ENCODE measurements around the gene B3GLCT. TPM values are rescaled to one million over a fixed set of nuclear protein-coding genes. Genes with fewer than 3 reads are reported as not detected.
A peak's percentile ranks its signal among the peaks of the same experiment; 100 is the strongest.
"Not testable (repeated sequence)": the region's sequence is repeated elsewhere in the genome, so short reads cannot be mapped to it uniquely, and the experiment has no call there.

B3GLCT gene
- total RNA-seq: 8.5 and 9.9 TPM in 2 replicates

DNA sequence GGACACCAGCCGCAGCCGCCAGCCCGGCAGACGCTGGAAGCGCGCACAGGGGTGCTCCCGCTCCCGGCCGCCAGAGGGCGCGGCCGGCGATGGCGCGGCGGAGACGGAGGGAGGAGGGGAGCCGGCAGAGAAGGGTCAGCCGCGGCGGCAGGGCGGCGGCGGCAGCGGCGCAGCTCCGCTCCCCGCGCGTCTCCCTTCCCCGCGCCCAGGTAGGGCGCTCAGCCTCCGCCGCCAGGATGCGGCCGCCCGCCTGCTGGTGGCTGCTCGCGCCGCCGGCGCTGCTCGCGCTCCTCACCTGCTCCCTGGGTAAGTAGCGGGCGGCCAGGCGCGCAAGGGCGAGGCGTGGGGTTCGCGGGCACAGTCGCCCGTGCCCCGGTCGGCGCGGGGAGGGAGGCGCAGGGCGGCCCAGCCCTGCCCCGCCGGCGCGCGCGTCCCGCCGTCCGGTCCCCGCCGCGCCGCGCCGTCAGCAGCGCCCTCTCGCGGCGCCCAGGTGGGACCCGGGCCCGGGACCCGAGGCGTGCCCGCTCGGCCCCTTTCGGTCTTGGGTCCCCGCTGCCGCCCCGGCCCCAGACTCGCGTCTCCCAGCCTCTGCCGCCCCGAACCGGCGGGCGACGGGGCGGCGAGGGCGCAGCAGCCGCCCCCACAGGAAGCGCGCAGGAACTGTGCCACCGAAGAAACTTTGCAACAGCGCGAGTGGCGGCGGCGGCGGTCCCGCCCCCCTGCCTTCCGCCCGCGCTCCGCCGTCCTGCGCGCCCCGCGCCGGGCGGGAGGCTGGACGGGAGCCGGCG, at the start of gene B3GLCT:
B3GLCT (plus strand) TSS at position 127 of the 788 bp plus-strand sequence; CDS start at position 237, 110 bp downstream.
- DNase-seq (ENCODE audit: low read depth): no peak

GRCh38 chr13:31150315-31150985, 49.3 kb upstream of the B3GLCT start:
- no peak for DNase-seq (ENCODE audit: low read depth)

- no peak for DNase-seq (ENCODE audit: low read depth)
Measured at GRCh38 chr13:31151837-31152236, 47.9 kb upstream of the B3GLCT start.

DNA sequence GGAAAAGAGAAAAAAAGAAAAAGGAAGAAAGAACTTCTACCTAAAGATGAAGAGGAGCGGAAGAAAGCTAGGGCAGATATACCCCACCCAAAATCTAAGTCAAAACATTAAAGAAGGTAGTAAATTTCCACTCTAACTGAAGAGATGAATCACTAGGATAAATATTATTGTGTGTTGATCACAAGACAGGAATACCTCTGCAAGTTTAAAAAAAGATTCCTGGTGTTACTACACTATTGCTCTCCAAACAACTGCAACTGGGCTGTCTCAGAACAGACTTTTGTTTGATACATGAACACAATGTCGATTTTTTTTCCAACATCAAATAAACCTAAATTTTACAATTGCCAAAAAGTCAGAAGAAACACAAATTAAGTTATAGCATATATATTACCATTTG, 44.8 kb upstream of the B3GLCT start:
- peak; percentile 6 for DNase-seq (ENCODE audit: low read depth)

GRCh38 chr13:31159306-31159705, 40.5 kb upstream of the B3GLCT start:
- DNase-seq (ENCODE audit: low read depth): peak; percentile 10

GRCh38 chr13:31160857-31161556, 38.8 kb upstream of the B3GLCT start:
- DNase-seq (ENCODE audit: low read depth): peak; percentile 54

GRCh38 chr13:31161557-31162150, 38.1 kb upstream of the B3GLCT start, which contains the start of gene HSPH1:
HSPH1 (minus strand) TSS chr13:31161904; CDS start chr13:31161582, 322 bp downstream.
- DNase-seq (ENCODE audit: low read depth): peak; percentile 92

GRCh38 chr13:31162151-31163008, 37.4 kb upstream of the B3GLCT start:
- DNase-seq (ENCODE audit: low read depth): peak; percentile 96

DNA sequence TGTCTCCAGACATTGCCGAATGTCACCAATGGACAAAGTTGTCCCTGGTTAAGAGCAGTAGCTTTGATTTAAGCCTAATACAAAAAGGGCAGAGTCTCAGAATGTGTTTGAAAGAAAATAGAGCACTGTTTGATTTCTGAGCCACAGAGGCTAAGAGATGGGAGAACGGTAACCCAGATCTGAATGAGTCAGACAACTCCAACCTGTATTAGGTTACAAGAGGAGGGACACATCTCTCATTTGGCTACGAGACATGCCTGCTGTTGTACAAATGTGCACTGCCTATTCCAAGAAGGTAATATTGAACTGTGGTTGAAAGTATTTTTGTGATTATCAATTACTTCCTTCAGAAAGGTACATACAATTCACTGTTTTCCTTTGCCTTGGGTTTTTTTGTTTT, 33.2 kb upstream of the B3GLCT start:
- peak; percentile 24 for DNase-seq (ENCODE audit: low read depth)

- no peak for DNase-seq (ENCODE audit: low read depth)
Measured at GRCh38 chr13:31167490-31167889, 32.3 kb upstream of the B3GLCT start.

- no peak for DNase-seq (ENCODE audit: low read depth)
Measured at GRCh38 chr13:31168166-31168565, 31.6 kb upstream of the B3GLCT start.

- no peak for DNase-seq (ENCODE audit: low read depth)
Measured at GRCh38 chr13:31168736-31169135, 31.0 kb upstream of the B3GLCT start.

GRCh38 chr13:31172001-31172400, 27.8 kb upstream of the B3GLCT start:
- DNase-seq (ENCODE audit: low read depth): peak; percentile 70

GRCh38 chr13:31172535-31172934, 27.2 kb upstream of the B3GLCT start:
- DNase-seq (ENCODE audit: low read depth): peak; percentile 96

DNA sequence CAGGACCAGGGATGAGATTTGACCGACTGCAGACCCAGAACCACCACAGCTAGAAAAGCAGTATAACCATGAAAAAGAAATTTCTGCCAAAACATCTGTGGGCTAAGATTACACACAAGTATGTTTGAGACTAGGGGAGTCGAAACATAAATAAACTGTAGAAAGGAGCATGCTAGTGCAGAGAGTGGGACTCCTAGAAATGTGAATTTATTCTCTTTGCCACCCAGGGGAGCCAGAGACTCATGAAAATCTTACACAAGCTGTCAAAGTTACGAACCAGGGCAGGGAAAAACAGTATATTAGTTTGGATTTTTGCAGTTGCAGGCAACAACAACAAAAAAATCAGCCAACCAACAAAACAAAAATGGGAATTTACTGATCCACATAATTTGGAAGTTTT, 25.8 kb upstream of the B3GLCT start:
- no peak for DNase-seq (ENCODE audit: low read depth)

GRCh38 chr13:31175847-31176532, 23.8 kb upstream of the B3GLCT start:
- DNase-seq (ENCODE audit: low read depth): no peak

DNA sequence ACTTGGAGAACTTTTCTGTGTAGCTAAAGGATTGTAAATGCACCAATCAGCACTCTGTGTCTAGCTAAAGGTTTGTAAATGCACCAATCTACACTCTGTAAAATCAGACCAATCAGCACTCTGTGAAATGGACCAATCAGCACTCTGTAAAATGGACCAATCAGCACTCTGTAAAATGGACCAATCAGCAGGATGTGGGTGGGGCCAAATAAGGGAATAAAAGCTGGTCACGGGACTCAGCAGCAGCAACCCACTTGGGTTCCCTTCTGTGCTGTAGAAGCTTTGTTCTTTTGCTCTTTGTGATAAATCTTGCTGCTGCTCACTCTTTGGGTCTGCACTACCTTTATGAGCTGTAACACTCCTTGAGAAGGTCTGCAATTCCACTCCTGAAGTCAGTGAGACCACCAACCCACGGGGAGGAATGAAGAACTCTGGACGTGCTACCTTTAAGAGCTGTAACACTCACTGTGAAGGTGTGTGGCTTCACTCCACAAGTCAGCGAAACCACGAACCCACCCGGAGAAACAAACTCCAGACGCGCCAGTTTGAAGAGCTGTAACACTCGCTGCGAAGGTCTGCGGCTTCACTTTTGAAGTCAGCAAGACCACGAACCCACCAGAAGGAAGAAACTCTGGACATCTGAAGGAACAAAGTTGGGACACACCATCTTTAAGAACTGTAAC, 21.8 kb upstream of the B3GLCT start:
- DNase-seq (ENCODE audit: low read depth): not testable (repeated sequence)

- DNase-seq (ENCODE audit: low read depth): no peak
Measured at GRCh38 chr13:31179241-31179640, 20.5 kb upstream of the B3GLCT start.

GRCh38 chr13:31179754-31180153, 20.0 kb upstream of the B3GLCT start:
- no peak for DNase-seq (ENCODE audit: low read depth)

GRCh38 chr13:31182987-31183386, 16.8 kb upstream of the B3GLCT start:
- no peak for DNase-seq (ENCODE audit: low read depth)

All from renal cortical epithelial cell (primary cell).